ENCODE results near the gene CASKIN1. TPM values are rescaled to one million over a fixed set of nuclear protein-coding genes. Genes with fewer than 3 reads are reported as not detected.
"Not testable (repeated sequence)": the region's sequence is repeated elsewhere in the genome, so short reads cannot be mapped to it uniquely, and the experiment has no call there.

CASKIN1 gene
- total and polyA plus RNA-seq, 2 of the 8 experiments (the other 6 are each of a cell fraction or from before 2014, with no cell fraction given): 1.2 to 6.4 TPM

DNA sequence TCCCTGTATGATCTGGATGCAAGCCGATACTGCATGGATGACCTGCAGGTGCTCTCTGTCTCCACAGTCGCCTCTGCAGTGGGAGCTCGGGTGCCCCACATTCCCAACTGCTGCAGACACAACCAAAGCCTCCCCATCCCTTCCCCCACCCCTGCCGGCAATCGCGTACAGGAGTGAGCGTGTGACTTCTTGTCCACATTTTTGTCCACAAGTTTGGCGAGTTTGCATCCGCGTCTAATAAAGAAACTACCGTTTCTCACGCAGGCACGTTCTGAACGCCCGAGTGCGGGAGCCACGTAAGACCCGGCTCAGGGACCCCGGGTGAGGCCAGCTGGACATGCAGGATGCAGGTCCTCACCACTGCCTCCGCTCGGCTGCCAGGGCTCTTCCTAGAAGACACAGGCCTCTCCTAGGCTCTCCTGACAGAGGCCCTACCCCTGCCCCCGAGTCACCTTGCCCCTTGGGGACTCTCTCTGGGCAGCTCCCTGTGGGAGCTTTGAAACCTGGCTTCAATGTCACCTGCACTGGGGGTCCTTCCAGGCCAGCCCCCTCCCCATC lies 66.4 kb downstream of the CASKIN1 start:
- H3K79me2 ChIP-seq (ENCODE audit: control insufficient read depth in 1 of 2, insufficient read depth in 2 of 2, low read length in 2 of 2): peaks cover 0 to 17% of the 10 kb centered on the region in 2 experiments; a peak in 2 of 4 replicates
- H2AK5ac ChIP-seq (ENCODE audit: low read depth, low read length); H3K14ac ChIP-seq (ENCODE audit: insufficient read length); H3K23me2 ChIP-seq (ENCODE audit: low read depth, low read length); H3K27me3 ChIP-seq (replicated peaks in 1 of 4; ENCODE audit: control insufficient read depth in 3 of 4, extremely low read depth in 1 of 4, insufficient read depth in 3 of 4, low read length in 3 of 4); H2BK5ac ChIP-seq (ENCODE audit: low read depth, low read length); H3K4ac ChIP-seq (replicated peaks; ENCODE audit: insufficient read length, low read depth, low read length); H2BK20ac ChIP-seq (ENCODE audit: low read length); CTCF ChIA-PET (ENCODE audit: partially characterized antibody); H3K23ac ChIP-seq (ENCODE audit: insufficient read length); H4K8ac ChIP-seq (ENCODE audit: extremely low read depth, insufficient read depth, low read length); FAIRE-seq; H3K36me3 ChIP-seq (ENCODE audit: control insufficient read depth in 2 of 4, insufficient read depth in 4 of 4, low read length in 3 of 4); H3K4me2 ChIP-seq (ENCODE audit: insufficient read depth in 1 of 2, low read depth in 2 of 2, low read length in 2 of 2); H4K91ac ChIP-seq (replicated peaks; ENCODE audit: insufficient read length, low read length); H2BK12ac ChIP-seq (ENCODE audit: low read depth, low read length); H3K27ac ChIP-seq (ENCODE audit: low read depth, low read length); H2BK120ac ChIP-seq (replicated peaks; ENCODE audit: low read depth, low read length); H3K4me3 ChIP-seq (ENCODE audit: extremely low read depth in 1 of 4, insufficient read depth in 2 of 4, low read depth in 3 of 4, low read length in 4 of 4); H4K20me1 ChIP-seq (replicated peaks in 1 of 2; ENCODE audit: control insufficient read depth in 1 of 2, insufficient read depth in 2 of 2, low read length in 2 of 2); H2AFZ ChIP-seq (ENCODE audit: low read length); H2BK15ac ChIP-seq (ENCODE audit: low read length); H3K9ac ChIP-seq (replicated peaks in 1 of 4; ENCODE audit: extremely low read depth in 1 of 4, low read depth in 3 of 4, low read length in 3 of 4); DNase-seq (ENCODE audit: low read depth in 1 of 2, low spot score in 2 of 2); H3K79me1 ChIP-seq (ENCODE audit: low read depth, low read length); H4K5ac ChIP-seq (ENCODE audit: insufficient read length, low read depth, low read length); H3K9me3 ChIP-seq (ENCODE audit: insufficient read depth in 2 of 2, low read depth in 1 of 2, low read length in 1 of 2); POLR2A ChIA-PET (ENCODE audit: partially characterized antibody); H3K18ac ChIP-seq (ENCODE audit: extremely low read depth, low read length); H3K56ac ChIP-seq (replicated peaks; ENCODE audit: insufficient read length, low read depth, low read length): not testable (repeated sequence)
- 94% methylated on average over 21 of the region's 22 CpGs; no CpG with 5 or more reads in 1 of the 2 experiments for WGBS, 2 experiments (ENCODE audit: extremely low coverage in 1 of 2, insufficient coverage in 1 of 2, insufficient read length in 1 of 2, insufficient replicate concordance in 2 of 2, low coverage in 1 of 2, low lambda C conversion rate in 2 of 2, missing lambda C conversion rate in 1 of 2)
- H3K4me1 ChIP-seq (replicated peaks in 1 of 4; ENCODE audit: control insufficient read depth in 3 of 4, insufficient read depth in 4 of 4, low read length in 3 of 4): peaks cover 0 to 17% (median 10%) of the 10 kb centered on the region in 4 experiments; a peak in 6 of 7 replicates

DNA sequence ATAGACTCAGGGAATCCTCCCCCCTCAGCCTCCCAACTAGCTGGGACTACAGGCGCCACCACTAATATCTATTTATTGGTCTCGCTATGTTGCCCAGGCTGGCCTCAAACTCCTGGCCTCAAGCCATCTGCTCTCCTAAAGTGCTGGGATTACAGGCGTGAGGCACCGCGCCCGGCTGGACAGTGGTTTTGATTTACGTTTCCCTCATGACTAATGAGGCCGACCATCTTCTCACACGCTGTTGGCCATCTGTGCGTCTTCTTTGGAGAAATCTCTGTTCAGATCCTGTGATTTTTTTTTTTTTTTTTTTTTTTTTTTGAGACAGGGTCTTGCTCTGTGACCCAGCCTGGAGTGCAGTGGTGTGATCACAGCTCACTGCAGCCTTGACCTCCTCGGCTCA lies 67.2 kb downstream of the CASKIN1 start:
- H3K9me3 ChIP-seq (ENCODE audit: insufficient read depth in 2 of 2, low read depth in 1 of 2, low read length in 1 of 2); H2BK5ac ChIP-seq (ENCODE audit: low read depth, low read length); H2BK12ac ChIP-seq (ENCODE audit: low read depth, low read length); FAIRE-seq; DNase-seq (ENCODE audit: low read depth in 1 of 2, low spot score in 2 of 2); H2BK15ac ChIP-seq (ENCODE audit: low read length); H2BK20ac ChIP-seq (ENCODE audit: low read length); H4K8ac ChIP-seq (ENCODE audit: extremely low read depth, insufficient read depth, low read length); H3K4me3 ChIP-seq (ENCODE audit: extremely low read depth in 1 of 4, insufficient read depth in 2 of 4, low read depth in 3 of 4, low read length in 4 of 4); H3K18ac ChIP-seq (ENCODE audit: extremely low read depth, low read length); H3K23me2 ChIP-seq (ENCODE audit: low read depth, low read length); H3K27ac ChIP-seq (ENCODE audit: low read depth, low read length); H3K14ac ChIP-seq (ENCODE audit: insufficient read length); H3K9ac ChIP-seq (replicated peaks in 1 of 4; ENCODE audit: extremely low read depth in 1 of 4, low read depth in 3 of 4, low read length in 3 of 4); H3K27me3 ChIP-seq (replicated peaks in 1 of 4; ENCODE audit: control insufficient read depth in 3 of 4, extremely low read depth in 1 of 4, insufficient read depth in 3 of 4, low read length in 3 of 4); H3K4ac ChIP-seq (replicated peaks; ENCODE audit: insufficient read length, low read depth, low read length); H4K5ac ChIP-seq (ENCODE audit: insufficient read length, low read depth, low read length); CTCF ChIA-PET (ENCODE audit: partially characterized antibody); H3K79me1 ChIP-seq (ENCODE audit: low read depth, low read length); H3K56ac ChIP-seq (replicated peaks; ENCODE audit: insufficient read length, low read depth, low read length); H4K91ac ChIP-seq (replicated peaks; ENCODE audit: insufficient read length, low read length); H3K36me3 ChIP-seq (ENCODE audit: control insufficient read depth in 2 of 4, insufficient read depth in 4 of 4, low read length in 3 of 4); H3K23ac ChIP-seq (ENCODE audit: insufficient read length); H2AFZ ChIP-seq (ENCODE audit: low read length); H2BK120ac ChIP-seq (replicated peaks; ENCODE audit: low read depth, low read length); H3K4me2 ChIP-seq (ENCODE audit: insufficient read depth in 1 of 2, low read depth in 2 of 2, low read length in 2 of 2); H2AK5ac ChIP-seq (ENCODE audit: low read depth, low read length); H4K20me1 ChIP-seq (replicated peaks in 1 of 2; ENCODE audit: control insufficient read depth in 1 of 2, insufficient read depth in 2 of 2, low read length in 2 of 2): not testable (repeated sequence)
- WGBS, 2 experiments (ENCODE audit: extremely low coverage in 1 of 2, insufficient coverage in 1 of 2, insufficient read length in 1 of 2, insufficient replicate concordance in 2 of 2, low coverage in 1 of 2, low lambda C conversion rate in 2 of 2, missing lambda C conversion rate in 1 of 2): 93% methylated on average over 6 of the region's 11 CpGs; no CpG with 5 or more reads in 1 of the 2 experiments
- POLR2A ChIA-PET (ENCODE audit: partially characterized antibody): interaction anchor here (1.0 kb wide), 1 partner anchor 14 kb away, joined by 3 read pairs; no protein-coding TSS in a partner anchor
- peaks cover 0 to 19% (median 14%) of the 10 kb centered on the region in 4 experiments; a peak in 6 of 7 replicates for H3K4me1 ChIP-seq (replicated peaks in 1 of 4; ENCODE audit: control insufficient read depth in 3 of 4, insufficient read depth in 4 of 4, low read length in 3 of 4)
- H3K79me2 ChIP-seq (ENCODE audit: control insufficient read depth in 1 of 2, insufficient read depth in 2 of 2, low read length in 2 of 2): peaks cover 0 to 20% of the 10 kb centered on the region in 2 experiments; a peak in 2 of 4 replicates

All from H1 (cell line).